ENCODE measurements around the gene GMEB1.
"Not testable (repeated sequence)": the region's sequence is repeated elsewhere in the genome, so short reads cannot be mapped to it uniquely, and the experiment has no call there.

The GMEB1 gene

DNA sequence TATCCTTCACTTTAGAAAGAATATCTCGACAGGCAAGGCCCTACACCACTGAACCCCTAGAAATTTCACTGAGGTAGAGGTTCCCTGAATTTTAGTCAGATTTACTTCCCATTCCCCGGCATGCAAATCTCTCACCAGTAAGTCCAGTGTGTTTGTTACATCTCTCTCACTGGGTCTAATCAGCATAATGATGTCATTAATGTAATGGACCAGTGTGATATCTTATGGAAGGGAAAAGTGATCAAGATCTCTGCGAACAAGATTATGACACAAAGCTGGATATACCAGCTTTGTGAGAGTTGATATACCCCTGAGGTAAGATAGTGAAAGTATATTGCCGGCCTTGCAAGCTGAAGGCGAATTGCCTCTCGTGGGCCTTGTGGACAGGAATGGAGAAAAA is 12.2 kb upstream of the GMEB1 start:
- TF ChIP-seq CTCF (IDR thresholded peaks at IDR 0.05; ENCODE audit: insufficient read depth, missing control alignments), result no peak
- DNase-seq (ENCODE audit: insufficient read length, low spot score) (no peak), FAIRE-seq (no peak)

- no peak for FAIRE-seq
- no peak for DNase-seq (ENCODE audit: insufficient read length, low spot score)
- no peak for TF ChIP-seq CTCF (IDR thresholded peaks at IDR 0.05; ENCODE audit: insufficient read depth, missing control alignments)
Measured at GRCh38 chr1:28663871-28664470, 4.6 kb upstream of the GMEB1 start.

DNA sequence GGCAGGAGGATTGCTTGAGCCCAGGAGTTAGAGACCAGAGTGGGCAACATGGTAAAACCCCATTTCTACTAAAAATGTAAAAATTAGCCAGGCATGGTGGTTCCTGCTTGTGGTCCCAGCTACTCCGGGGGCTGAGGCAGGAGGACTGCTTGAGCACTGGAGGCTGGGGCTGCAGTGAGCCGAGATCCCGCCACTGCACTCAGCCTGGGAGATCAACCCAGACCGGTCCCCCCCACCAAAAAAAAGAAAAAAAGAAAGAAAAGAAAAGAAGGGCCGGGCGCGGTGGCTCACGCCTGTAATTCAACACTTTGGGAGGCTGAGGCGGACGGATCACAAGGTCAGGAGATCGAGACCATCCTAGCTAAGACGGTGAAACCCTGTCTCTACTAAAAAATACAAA is 1.8 kb upstream of the GMEB1 start:
- no peak for TF ChIP-seq CTCF (IDR thresholded peaks at IDR 0.05; ENCODE audit: insufficient read depth, missing control alignments)
- no peak for FAIRE-seq
- no peak for DNase-seq (ENCODE audit: insufficient read length, low spot score)

- FAIRE-seq (no peak), DNase-seq (ENCODE audit: insufficient read length, low spot score) (no peak)
- no peak for TF ChIP-seq CTCF (IDR thresholded peaks at IDR 0.05; ENCODE audit: insufficient read depth, missing control alignments)
Measured at GRCh38 chr1:28668956-28669723, 556 bp downstream of the GMEB1 start.

GRCh38 chr1:28671254-28671780 is 2.7 kb downstream of the GMEB1 start:
- FAIRE-seq, result no peak
- TF ChIP-seq CTCF (IDR thresholded peaks at IDR 0.05; ENCODE audit: insufficient read depth, missing control alignments), result no peak

GRCh38 chr1:28672971-28673370 is 4.4 kb downstream of the GMEB1 start:
- not testable (repeated sequence) for FAIRE-seq

More at GRCh38 chr1:28671254-28671780, 2.7 kb downstream of the GMEB1 start:
- no peak for DNase-seq (ENCODE audit: insufficient read length, low spot score)

DNA sequence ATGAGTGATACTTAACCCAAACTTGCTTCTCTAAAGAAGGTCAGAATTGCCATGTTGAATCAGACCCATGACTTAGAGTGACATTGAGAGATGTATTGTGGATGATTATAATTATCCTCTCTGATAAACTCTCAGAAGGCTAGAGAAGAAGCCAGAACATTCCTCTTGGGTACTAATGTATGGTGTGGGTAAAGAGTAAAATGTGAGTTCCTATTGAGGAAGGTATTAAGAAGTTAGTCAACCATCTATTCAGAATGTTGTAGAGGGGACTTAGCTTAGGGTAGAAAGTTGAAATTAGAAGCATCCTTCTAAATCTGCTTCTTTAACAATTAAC is 7.3 kb downstream of the GMEB1 start:
- FAIRE-seq (no peak), DNase-seq (ENCODE audit: insufficient read length, low spot score) (no peak)
- TF ChIP-seq CTCF (IDR thresholded peaks at IDR 0.05; ENCODE audit: insufficient read depth, missing control alignments), result no peak

More at GRCh38 chr1:28672971-28673370, 4.4 kb downstream of the GMEB1 start:
- DNase-seq (ENCODE audit: insufficient read length, low spot score), result not testable (repeated sequence)
